K562 (cell line): Measurements from ENCODE around the gene DNAJC18. TPM values are rescaled to one million over a fixed set of nuclear protein-coding genes. Genes with fewer than 3 reads are reported as not detected.

Experiments used
- ATAC-seq: fragments of 200-7000 bp; cut with Tn5 transposase; 3 replicates; pipeline ENCODE4 v1.9.1; 2020; ENCODE audit warnings: moderate library complexity
- BruUV-seq: library from RNA; stranded (reverse); fragments of 400-500 nt; replicated peaks from 2 replicates; lab custom pipeline; 2021; lab: Mats Ljungman, UMichigan
- CTCF ChIA-PET: fragments of 300-600 bp; formaldehyde crosslinking; extraction: SDS; loops from one replicate; lab custom pipeline; 2021; ENCODE audit warnings: low intra/inter-chr PET ratio; lab: Yijun Ruan, JAX
- POLR2A ChIA-PET: fragments of 300-600, 350-650 bp; sonication (Branson Sonifier 250); formaldehyde crosslinking; extraction: SDS; loops from one replicate; lab custom pipeline; 2021; ENCODE audit warnings: antibody characterized with exemption, inconsistent platforms; lab: Yijun Ruan, JAX
- DNase-seq, 4 experiments: peaks; one replicate each; pipeline versions ENCODE4 v3.0.0 to v3.0.0-alpha.2; 2011 to 2018; ENCODE audit warnings: low spot score in 3 of 4, mixed read lengths in 3 of 4; ENCODE audit errors: extremely low read depth in 1 of 4
- FAIRE-seq: peaks from 2 replicates; lab custom pipeline; 2011; peaks lifted over from hg19 to GRCh38; lab: Jason Lieb, UNC
- H2AFZ ChIP-seq: 2 replicates; pipeline ENCODE4 v1.6.0; 2011; ENCODE audit warnings: low read depth, low read length, control low read depth, inconsistent platforms
- H3K27ac ChIP-seq: fragments of 200-600 bp; 3 replicates; pipeline ENCODE4 v1.8.0; 2011; ENCODE audit warnings: low read depth, mild to moderate bottlenecking, control low read depth, inconsistent platforms, low read length, moderate library complexity, mixed read lengths; ENCODE audit errors: extremely low read depth
- H3K27me3 ChIP-seq, 2 experiments: fragments of 300-600 bp in 1 of 2; 2 replicates in 1 of 2; 3 replicates in 1 of 2; pipeline versions ENCODE4 v1.6.0 to v1.8.0; 2011; ENCODE audit warnings: inconsistent platforms in 2 of 2, low read length in 2 of 2, mild to moderate bottlenecking in 1 of 2, mixed read lengths in 1 of 2, moderate library complexity in 1 of 2; ENCODE audit not compliant: control insufficient read depth in 2 of 2, insufficient read depth in 2 of 2
- H3K36me3 ChIP-seq: fragments of 300-600 bp; 3 replicates; pipeline ENCODE4 v1.8.0; 2011; ENCODE audit warnings: mild to moderate bottlenecking, low read length, inconsistent platforms; ENCODE audit not compliant: control insufficient read depth, insufficient read depth
- H3K4me1 ChIP-seq, 2 experiments: fragments of 200-600 bp in 1 of 2; replicated peaks in 1 of 2; 2 replicates in 1 of 2; 3 replicates in 1 of 2; pipeline versions ENCODE4 v1.5.1 to v1.8.0; 2011; ENCODE audit warnings: inconsistent platforms in 2 of 2, low read length in 2 of 2, mild to moderate bottlenecking in 1 of 2, mixed read lengths in 1 of 2, moderate library complexity in 1 of 2; ENCODE audit not compliant: control insufficient read depth in 2 of 2, insufficient read depth in 2 of 2
- H3K4me2 ChIP-seq: 2 replicates; pipeline ENCODE4 v1.6.1; 2011; ENCODE audit warnings: low read length, control low read depth, inconsistent platforms, mixed read lengths; ENCODE audit not compliant: insufficient read depth
- H3K4me3 ChIP-seq: fragments of 200-600 bp; sonication (generic), shearing (Covaris generic); 2 replicates; pipeline ENCODE4 v1.5.1; 2016; ENCODE audit warnings: control low read depth, inconsistent platforms
- H3K79me2 ChIP-seq: fragments of 200-600 bp; 3 replicates; pipeline ENCODE4 v1.8.0; 2011; ENCODE audit warnings: low read length, inconsistent platforms; ENCODE audit not compliant: control insufficient read depth, insufficient read depth
- H3K9ac ChIP-seq, 2 experiments: 2 replicates each; pipeline versions ENCODE4 v1.6.0 to v1.6.1; 2011; ENCODE audit warnings: low read depth in 2 of 2, low read length in 2 of 2, control low read depth in 1 of 2, inconsistent platforms in 1 of 2, mild to moderate bottlenecking in 1 of 2, mixed read lengths in 1 of 2; ENCODE audit not compliant: insufficient read depth in 1 of 2
- H3K9me1 ChIP-seq: one replicate; pipeline ENCODE4 v1.6.0; 2011; ENCODE audit warnings: inconsistent platforms, mild to moderate bottlenecking, low read length, moderate library complexity; ENCODE audit not compliant: control insufficient read depth, insufficient read depth
- H3K9me3 ChIP-seq: replicated peaks from 2 replicates; pipeline ENCODE4 v1.5.1; 2011; ENCODE audit warnings: low read depth, low read length, inconsistent platforms; ENCODE audit not compliant: control insufficient read depth, insufficient read depth
- H4K20me1 ChIP-seq: replicated peaks from 2 replicates; pipeline ENCODE4 v1.6.1; 2011; ENCODE audit warnings: low read length, inconsistent platforms, mixed read lengths; ENCODE audit not compliant: control insufficient read depth, insufficient read depth
- CAMTA2 ChIP-seq: fragments of 250-450 bp; sonication (Bioruptor Pico); conservative IDR thresholded peaks from 2 replicates; pipeline ENCODE4 v1.5.1; 2022
- GABPB1 ChIP-seq: sonication (generic); formaldehyde crosslinking; IDR thresholded peaks from 2 replicates; pipeline ENCODE4 v1.8.0; 2022; ENCODE audit warnings: mild to moderate bottlenecking, missing genetic modification reagents
- KLF13 ChIP-seq: fragments of 450-650 bp; IDR thresholded peaks from 2 replicates; pipeline ENCODE4 v1.6.1; 2016; ENCODE audit warnings: missing genetic modification characterization, low read depth, mild to moderate bottlenecking, missing compliant biosample characterization, moderate library complexity, borderline replicate concordance
- SPI1 ChIP-seq: IDR thresholded peaks from 2 replicates; pipeline ENCODE4 v1.6.1; 2011; ENCODE audit warnings: low read depth, low read length, control low read depth, borderline replicate concordance
- TGIF2 ChIP-seq: sonication (generic); formaldehyde crosslinking; IDR thresholded peaks from 2 replicates; pipeline ENCODE4 v1.8.1; 2022; ENCODE audit warnings: mild to moderate bottlenecking, missing genetic modification reagents, moderate library complexity
- WGBS: fragments of 100-300 bp; shearing (Covaris generic); methylation state at CpG from one replicate; pipeline ENCODE4 v1.1.6; 2016; ENCODE audit warnings: low coverage, mixed read lengths; ENCODE audit not compliant: insufficient coverage; ENCODE audit errors: missing lambda C conversion rate; 5-methylcytosine and 5-hydroxymethylcytosine counted together
- in situ Hi-C: fragments of 300-500 bp; cut with MboI; formaldehyde crosslinking; loops from 4 replicates; pipeline ENCODE4 v1.15.0; 2018; ENCODE audit warnings: inconsistent platforms, mixed read lengths
- intact Hi-C: fragments of 100-400 bp; cut with micrococcal nuclease; formaldehyde crosslinking; loops from 2 replicates; pipeline ENCODE4 v1.14.2; 2022
- polyA plus RNA-seq, 8 experiments: library from polyadenylated mRNA; depleted of rRNA in 4 of 8; stranded (reverse) in 5 of 8; unstranded in 3 of 8; fragments of >200 nt; fragmentation: Nextera tagmentation in 2 of 8; fragmentation: Illumina TruSeq in 1 of 8; extraction: Ambion mirVana in 2 of 8; extraction: Trizol in 1 of 8; gene quantifications; 2 replicates each; pipeline versions ENCODE4 v1.2.1 to v1.2.3, GENCODE V29; 2011 to 2014; ENCODE audit warnings: inconsistent platforms in 1 of 8, missing spikeins in 1 of 8
- total RNA-seq, 7 experiments: library from RNA; depleted of rRNA in 6 of 7; stranded (reverse); fragments of >200 nt in 6 of 7; fragmentation: Illumina TruSeq in 2 of 7; extraction: Trizol in 2 of 7; gene quantifications; 2 replicates each; pipeline versions ENCODE4 v1.2.1 to v1.2.3, GENCODE V29; 2011 to 2021; ENCODE audit warnings: low replicate concordance in 1 of 7
- TF ChIP-seq, protein P1 (sequence below): fragments of 450-650 bp; IDR thresholded peaks from 2 replicates; pipeline ENCODE4 v1.6.1; 2016
- TF ChIP-seq, protein P2 (sequence below), 3 experiments: IDR thresholded peaks in 2 of 3; conservative IDR thresholded peaks in 1 of 3; 2 replicates each; pipeline ENCODE4 v1.5.1; 2011 to 2012; ENCODE audit warnings: low read length in 3 of 3, mild to moderate bottlenecking in 3 of 3, control low read depth in 2 of 3, improper control_type of control experiment in 1 of 3, inconsistent platforms in 1 of 3, low read depth in 1 of 3, mixed read lengths in 1 of 3, moderate library complexity in 1 of 3; ENCODE audit not compliant: insufficient read depth in 2 of 3

Gene DNAJC18
- total and polyA plus RNA-seq, 9 of the 15 experiments (the other 6 are each of a cell fraction or from before 2014, with no cell fraction given), result 1.5 to 13.3 (median 7.5) TPM

DNA sequence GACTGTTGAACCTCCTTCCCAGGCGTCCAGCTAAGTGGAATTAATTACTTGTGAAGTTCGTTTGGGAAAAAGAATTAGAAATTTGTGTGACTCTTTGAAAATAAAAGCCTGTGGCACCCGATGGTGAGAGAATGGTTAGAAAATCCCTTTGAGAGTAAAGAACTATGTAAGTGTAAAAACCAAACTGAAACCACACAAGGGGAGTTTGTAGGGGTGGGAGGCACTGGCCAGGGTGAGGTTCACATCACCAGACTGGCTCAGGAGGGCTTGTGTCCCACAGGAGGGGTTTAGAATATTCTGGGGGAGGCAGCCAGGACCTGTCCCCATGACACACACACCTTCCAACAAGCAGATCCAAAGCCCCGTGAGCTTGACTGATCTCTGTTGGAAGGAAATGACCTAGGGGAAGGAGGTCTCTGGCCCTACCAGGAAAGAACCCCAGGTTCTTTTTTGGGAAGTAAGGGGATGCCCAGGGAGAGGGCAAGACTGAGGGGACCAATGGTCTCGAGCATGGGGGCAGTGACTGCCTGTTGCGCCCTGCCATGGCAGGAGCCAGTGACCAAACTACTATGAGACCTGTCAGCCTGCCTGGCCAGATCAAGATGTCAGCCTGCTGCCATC is 39.7 kb downstream of the DNAJC18 start:
- intact Hi-C loops (loop anchor here (5.0 kb wide), 1 partner anchor 57 kb away; the partner anchor contains the start of gene PAIP2), in situ Hi-C loops (no loop called here)
- Histone ChIP-seq H3K27ac (no peak overlapping the region), H3K9me3 (no peaks in the 10 kb centered on the region), H4K20me1 (no peaks in the 10 kb centered on the region), H3K4me2 (no peak overlapping the region), H3K79me2 (no peaks in the 10 kb centered on the region), H3K9me1 (no peaks in the 10 kb centered on the region), H3K27me3 (no peaks in the 10 kb centered on the region), H3K36me3 (0 out of 3 replicates have a peak, but pooled peaks cover 2% of the 10 kb centered on the region), H2AFZ (no peak overlapping the region), H3K9ac (peak overlapping the region in 1 of 2 experiments; percentile 39; a peak in 1 of 4 replicates), H3K4me1 (peaks cover 15 to 17% of the 10 kb centered on the region in 2 experiments), H3K4me3 (no peak overlapping the region)
- FAIRE-seq (no peak), ATAC-seq (no peak), DNase-seq (no peak)
- WGBS, result 48% methylated on average over 6 of the region's 6 CpGs
- ChIA-PET POLR2A (no interaction called here), CTCF (interaction anchor here (0.6 kb wide), 1 partner anchor 1160 kb away, joined by 3 read pairs; no protein-coding TSS in a partner anchor)
- no peak for TF ChIP-seq GABPB1 (CRISPR knock-in tag)
- no TSS peak for BruUV-seq

- CTCF ChIA-PET, result no interaction called here
- peaks cover 9 to 11% of the 10 kb centered on the region in 2 experiments for H3K4me1 ChIP-seq
- H3K27me3 ChIP-seq, result no peaks in the 10 kb centered on the region
- BruUV-seq, result no TSS peak
- TF ChIP-seq KLF13, result no peak
- TF ChIP-seq, protein P1, sequence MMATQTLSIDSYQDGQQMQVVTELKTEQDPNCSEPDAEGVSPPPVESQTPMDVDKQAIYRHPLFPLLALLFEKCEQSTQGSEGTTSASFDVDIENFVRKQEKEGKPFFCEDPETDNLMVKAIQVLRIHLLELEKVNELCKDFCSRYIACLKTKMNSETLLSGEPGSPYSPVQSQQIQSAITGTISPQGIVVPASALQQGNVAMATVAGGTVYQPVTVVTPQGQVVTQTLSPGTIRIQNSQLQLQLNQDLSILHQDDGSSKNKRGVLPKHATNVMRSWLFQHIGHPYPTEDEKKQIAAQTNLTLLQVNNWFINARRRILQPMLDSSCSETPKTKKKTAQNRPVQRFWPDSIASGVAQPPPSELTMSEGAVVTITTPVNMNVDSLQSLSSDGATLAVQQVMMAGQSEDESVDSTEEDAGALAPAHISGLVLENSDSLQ, result no peak
- TF ChIP-seq TGIF2 (CRISPR knock-in tag), result no peak
- TF ChIP-seq, protein P2, sequence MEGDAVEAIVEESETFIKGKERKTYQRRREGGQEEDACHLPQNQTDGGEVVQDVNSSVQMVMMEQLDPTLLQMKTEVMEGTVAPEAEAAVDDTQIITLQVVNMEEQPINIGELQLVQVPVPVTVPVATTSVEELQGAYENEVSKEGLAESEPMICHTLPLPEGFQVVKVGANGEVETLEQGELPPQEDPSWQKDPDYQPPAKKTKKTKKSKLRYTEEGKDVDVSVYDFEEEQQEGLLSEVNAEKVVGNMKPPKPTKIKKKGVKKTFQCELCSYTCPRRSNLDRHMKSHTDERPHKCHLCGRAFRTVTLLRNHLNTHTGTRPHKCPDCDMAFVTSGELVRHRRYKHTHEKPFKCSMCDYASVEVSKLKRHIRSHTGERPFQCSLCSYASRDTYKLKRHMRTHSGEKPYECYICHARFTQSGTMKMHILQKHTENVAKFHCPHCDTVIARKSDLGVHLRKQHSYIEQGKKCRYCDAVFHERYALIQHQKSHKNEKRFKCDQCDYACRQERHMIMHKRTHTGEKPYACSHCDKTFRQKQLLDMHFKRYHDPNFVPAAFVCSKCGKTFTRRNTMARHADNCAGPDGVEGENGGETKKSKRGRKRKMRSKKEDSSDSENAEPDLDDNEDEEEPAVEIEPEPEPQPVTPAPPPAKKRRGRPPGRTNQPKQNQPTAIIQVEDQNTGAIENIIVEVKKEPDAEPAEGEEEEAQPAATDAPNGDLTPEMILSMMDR (IDR thresholded peaks at IDR 0.05 in 2 of 3, conservative IDR thresholded peaks at IDR 0.05 in 1 of 3; ENCODE audit: insufficient read depth in 2 of 3, low read depth in 1 of 3, low read length in 3 of 3), result no peak
- TF ChIP-seq SPI1, result no peak
- TF ChIP-seq CAMTA2 (CRISPR knock-in tag), result no peak
- no peak overlapping the region for H3K27ac ChIP-seq
- no peak overlapping the region for H3K4me3 ChIP-seq
- intact Hi-C loops (no loop called here), in situ Hi-C loops (no loop called here)
- FAIRE-seq (no peak), DNase-seq (no peak), ATAC-seq (no peak)
- no peak overlapping the region for H3K9ac ChIP-seq
- no peak overlapping the region for H3K4me2 ChIP-seq
- POLR2A ChIA-PET, result no interaction called here
- H3K79me2 ChIP-seq, result no peaks in the 10 kb centered on the region
- H2AFZ ChIP-seq, result no peak overlapping the region
- H3K9me1 ChIP-seq, result no peaks in the 10 kb centered on the region
- H3K36me3 ChIP-seq, result 0 out of 3 replicates have a peak, but pooled peaks cover 2% of the 10 kb centered on the region
- H3K9me3 ChIP-seq, result no peaks in the 10 kb centered on the region; the same call in 1 of the 2 replicates
- WGBS, result 59% methylated on average over 5 of the region's 6 CpGs
- H4K20me1 ChIP-seq, result no peaks in the 10 kb centered on the region
Observed at GRCh38 chr5:139397921-139398320, 41.4 kb downstream of the DNAJC18 start.
